ENCODE data around the gene ELF1. TPM values are rescaled to one million over a fixed set of nuclear protein-coding genes. Genes with fewer than 3 reads are reported as not detected.

The ELF1 gene
- polyA plus RNA-seq, 1 of the 3 experiments (the other 2 are of a cell fraction), result 11.1 TPM

GRCh38 chr13:40983259-40983658 lies 35.9 kb downstream of the ELF1 start (continued):
- TF ChIP-seq TEAD4 (IDR thresholded peaks at IDR 0.05; ENCODE audit: borderline replicate concordance, insufficient read depth) (no peak), REST (IDR thresholded peaks at IDR 0.05; ENCODE audit: low read depth, low read length) (no peak), MXI1 (IDR thresholded peaks at IDR 0.05; ENCODE audit: low read depth, low read length) (no peak), JUND (IDR thresholded peaks at IDR 0.05) (no peak), SIN3A (IDR thresholded peaks at IDR 0.05; ENCODE audit: borderline replicate concordance, low read depth, low read length) (no peak), PBX3 (IDR thresholded peaks at IDR 0.05) (no peak), EP300 (IDR thresholded peaks at IDR 0.05; ENCODE audit: borderline replicate concordance in 1 of 2, low read depth in 1 of 2, low read length in 1 of 2) (no peak)

GRCh38 chr13:40982772-40983171 lies 36.3 kb downstream of the ELF1 start:
- Histone ChIP-seq H3K9me2 (no peaks in the 10 kb centered on the region), H3K27ac (ENCODE audit: low read depth in 2 of 2, low read length in 1 of 2) (peak overlapping the region; percentile 22 to 45), H3K36me3 (replicated peaks in 1 of 2; ENCODE audit: control insufficient read depth in 1 of 2, insufficient read depth in 2 of 2, low read length in 1 of 2) (peaks cover 0 to 13% of the 10 kb centered on the region in 2 experiments), H3K27me3 (ENCODE audit: insufficient read depth) (no peaks in the 10 kb centered on the region), H3K9ac (0 out of 2 replicates have a peak overlapping the region, but pooled peaks have one; percentile 4), H3K79me2 (ENCODE audit: insufficient read depth) (peaks cover 16% of the 10 kb centered on the region), H2AFZ (ENCODE audit: low read depth) (no peak overlapping the region), H3K4me1 (ENCODE audit: control insufficient read depth in 1 of 2, insufficient read depth in 2 of 2, low read depth in 1 of 2, low read length in 1 of 2) (peaks cover 0 to 11% of the 10 kb centered on the region in 2 experiments; a peak in 2 of 4 replicates), H3K9me3 (no peaks in the 10 kb centered on the region), H4K20me1 (ENCODE audit: insufficient read depth) (no peaks in the 10 kb centered on the region), H3K4me2 (peak overlapping the region; percentile 44), H3K4me3 (ENCODE audit: low read depth in 2 of 2, low read length in 1 of 2) (no peak overlapping the region), H3F3A (replicated peaks; ENCODE audit: insufficient read depth) (peaks cover 7% of the 10 kb centered on the region)
- TF ChIP-seq RXRA (IDR thresholded peaks at IDR 0.05; ENCODE audit: borderline replicate concordance, low read depth) (no peak), PBX3 (IDR thresholded peaks at IDR 0.05) (no peak), TCF12 (IDR thresholded peaks at IDR 0.05) (no peak), CTCF (IDR thresholded peaks at IDR 0.05) (no peak), ZBTB33 (IDR thresholded peaks at IDR 0.05; ENCODE audit: borderline replicate concordance, low read depth) (no peak), GABPA (IDR thresholded peaks at IDR 0.05; ENCODE audit: low read depth) (no peak), EP300 (IDR thresholded peaks at IDR 0.05; ENCODE audit: borderline replicate concordance in 1 of 2, low read depth in 1 of 2, low read length in 1 of 2) (no peak), FOSL2 (IDR thresholded peaks at IDR 0.05; ENCODE audit: borderline replicate concordance, low read depth) (no peak), ELF1 (IDR thresholded peaks at IDR 0.05) (no peak), MAX (IDR thresholded peaks at IDR 0.05; ENCODE audit: low read depth) (no peak)
- peak; percentile 38 for DNase-seq
- CTCF ChIA-PET, result no interaction called here
- POLR2A ChIA-PET, result no interaction called here
- 43% methylated on average over 3 of the region's 3 CpGs for WGBS (ENCODE audit: low lambda C conversion rate)

Measured in SK-N-SH (cell line).